ENCODE data around the gene PODNL1. TPM values are rescaled to one million over a fixed set of nuclear protein-coding genes. Genes with fewer than 3 reads are reported as not detected.

Gene PODNL1
- polyA plus RNA-seq, 3 donors, result 1.2 to 1.4 (median 1.3) TPM

- H3K9me3 ChIP-seq (replicated peaks in 1 of 2; ENCODE audit: control insufficient read depth in 1 of 2, insufficient read depth in 1 of 2, low read length in 2 of 2), result no peaks in the 10 kb centered on the region
- H2AFZ ChIP-seq (ENCODE audit: insufficient read depth, low read depth, low read length, poor library complexity, severe bottlenecking), result no peak overlapping the region
- intact Hi-C loops (cut with micrococcal nuclease), result no loop called here
- H3K27me3 ChIP-seq (ENCODE audit: control insufficient read depth in 2 of 2, insufficient read depth in 2 of 2, low read length in 2 of 2), result no peaks in the 10 kb centered on the region
- peaks cover 13 to 38% of the 10 kb centered on the region in 2 donors for H3K36me3 ChIP-seq (replicated peaks in 1 of 2; ENCODE audit: control insufficient read depth in 1 of 2, insufficient read depth in 2 of 2, low read length in 2 of 2)
- H4K20me1 ChIP-seq (ENCODE audit: insufficient read depth, low read length), result no peaks in the 10 kb centered on the region
- no peak overlapping the region for H3K4me3 Mint-ChIP-seq
- H3K27me3 Mint-ChIP-seq (ENCODE audit: low read depth in 3 of 3), result peaks cover 0 to 1% (median under 1%) of the 10 kb centered on the region in 3 donors
- DNase-seq, result no peak
- no peak overlapping the region for H3K4me2 ChIP-seq (replicated peaks; ENCODE audit: extremely low read depth, low read length, poor library complexity, severe bottlenecking)
- no peak for TF ChIP-seq CTCF (IDR thresholded peaks at IDR 0.05)
- H3K27ac Mint-ChIP-seq, result no peak overlapping the region
- H3K4me1 ChIP-seq (ENCODE audit: control insufficient read depth in 1 of 2, insufficient read depth in 2 of 2, low read length in 2 of 2), result peaks cover 39 to 57% of the 10 kb centered on the region in 2 donors
- peaks cover 4% of the 10 kb centered on the region for H3K79me2 ChIP-seq (ENCODE audit: insufficient read depth, low read length)
- WGBS (ENCODE audit: insufficient coverage), result 97% methylated on average over 7 of the region's 15 CpGs
- peak overlapping the region in 1 of 2 donors; percentile 76 for H3K27ac ChIP-seq (ENCODE audit: low read depth in 1 of 2, low read length in 2 of 2)
- no peaks in the 10 kb centered on the region for H3K9me3 Mint-ChIP-seq
- peaks cover 30 to 47% of the 10 kb centered on the region in 2 donors for H3K36me3 Mint-ChIP-seq
- H3K4me3 ChIP-seq (replicated peaks in 1 of 3; ENCODE audit: low read depth in 2 of 3, low read length in 3 of 3), result no peak overlapping the region
- H3K4me1 Mint-ChIP-seq, result peaks cover 45% of the 10 kb centered on the region
- H3K9ac ChIP-seq (ENCODE audit: insufficient read depth, low read length, poor library complexity, severe bottlenecking), result no peak overlapping the region
Measured at GRCh38 chr19:13980340-13980739, 42.1 kb upstream of the PODNL1 start.

- H3K27ac Mint-ChIP-seq, result peak overlapping the region in 5 of 7 donors; percentile 71 to 84 (median 74)
- intact Hi-C loops (cut with micrococcal nuclease), result no loop called here
- H3K9me3 Mint-ChIP-seq, result no peaks in the 10 kb centered on the region
- H3K4me2 ChIP-seq (replicated peaks; ENCODE audit: extremely low read depth, low read length, poor library complexity, severe bottlenecking), result peak overlapping the region; percentile 73
- H3K27ac ChIP-seq (ENCODE audit: low read depth in 1 of 2, low read length in 2 of 2), result peak overlapping the region; percentile 36 to 76
- H3K9me3 ChIP-seq (replicated peaks in 1 of 2; ENCODE audit: control insufficient read depth in 1 of 2, insufficient read depth in 1 of 2, low read length in 2 of 2), result no peaks in the 10 kb centered on the region
- peaks cover 4% of the 10 kb centered on the region for H3K79me2 ChIP-seq (ENCODE audit: insufficient read depth, low read length)
- H3K4me1 Mint-ChIP-seq, result peaks cover 38% of the 10 kb centered on the region
- 54% methylated on average over 7 of the region's 12 CpGs for WGBS (ENCODE audit: insufficient coverage)
- TF ChIP-seq CTCF (IDR thresholded peaks at IDR 0.05), result no peak
- H3K9ac ChIP-seq (ENCODE audit: insufficient read depth, low read length, poor library complexity, severe bottlenecking), result peak overlapping the region; percentile 72
- peak overlapping the region; percentile 76 to 84 for H3K4me3 Mint-ChIP-seq
- H3K27me3 ChIP-seq (ENCODE audit: control insufficient read depth in 2 of 2, insufficient read depth in 2 of 2, low read length in 2 of 2), result no peaks in the 10 kb centered on the region
- peaks cover 33 to 50% of the 10 kb centered on the region in 2 donors for H3K4me1 ChIP-seq (ENCODE audit: control insufficient read depth in 1 of 2, insufficient read depth in 2 of 2, low read length in 2 of 2)
- peaks cover 13 to 41% of the 10 kb centered on the region in 2 donors for H3K36me3 ChIP-seq (replicated peaks in 1 of 2; ENCODE audit: control insufficient read depth in 1 of 2, insufficient read depth in 2 of 2, low read length in 2 of 2)
- no peak overlapping the region for H2AFZ ChIP-seq (ENCODE audit: insufficient read depth, low read depth, low read length, poor library complexity, severe bottlenecking)
- H3K36me3 Mint-ChIP-seq, result peaks cover 34 to 53% of the 10 kb centered on the region in 2 donors
- no peak for DNase-seq
- H3K4me3 ChIP-seq (replicated peaks in 1 of 3; ENCODE audit: low read depth in 2 of 3, low read length in 3 of 3), result peak overlapping the region in 2 of 3 experiments; percentile 45 to 78
- peaks cover 0 to 3% (median 0%) of the 10 kb centered on the region in 3 donors for H3K27me3 Mint-ChIP-seq (ENCODE audit: low read depth in 3 of 3)
- H4K20me1 ChIP-seq (ENCODE audit: insufficient read depth, low read length), result no peaks in the 10 kb centered on the region
Measured at GRCh38 chr19:13979686-13980085, 41.5 kb upstream of the PODNL1 start.
